WERI-Rb-1 (cell line): ENCODE data around the gene MYO10.

ENCODE experiments used
- DNase-seq: peaks from one replicate; pipeline ENCODE4 v3.0.0-alpha.2; 2020
- H3K27ac ChIP-seq: fragments of 250-450 bp; sonication (Bioruptor Pico); 2 replicates; pipeline ENCODE4 v1.5.1; 2020; ENCODE audit warnings: mild to moderate bottlenecking, moderate library complexity
- H3K27me3 ChIP-seq: fragments of 250-450 bp; sonication (Bioruptor Pico); 2 replicates; pipeline ENCODE4 v1.5.1; 2021; ENCODE audit warnings: mild to moderate bottlenecking, low read depth, moderate library complexity; ENCODE audit not compliant: insufficient read depth, severe bottlenecking
- H3K36me3 ChIP-seq: fragments of 250-450 bp; sonication (Bioruptor Pico); 2 replicates; pipeline ENCODE4 v1.5.1; 2020; ENCODE audit warnings: mild to moderate bottlenecking, moderate library complexity
- H3K4me3 ChIP-seq: 2 replicates; pipeline ENCODE4 v1.5.1; 2011; ENCODE audit warnings: low read depth, mild to moderate bottlenecking, control low read depth, low read length
- H3K9me3 ChIP-seq: fragments of 250-450 bp; sonication (Bioruptor Pico); 2 replicates; pipeline ENCODE4 v1.5.1; 2021; ENCODE audit warnings: mild to moderate bottlenecking, moderate library complexity; ENCODE audit not compliant: severe bottlenecking
- TF ChIP-seq, protein P1 (sequence below): IDR thresholded peaks from 2 replicates; pipeline ENCODE4 v1.5.1; 2011; ENCODE audit warnings: low read depth, mild to moderate bottlenecking, control low read depth, inconsistent platforms, low read length

MYO10 gene

DNA sequence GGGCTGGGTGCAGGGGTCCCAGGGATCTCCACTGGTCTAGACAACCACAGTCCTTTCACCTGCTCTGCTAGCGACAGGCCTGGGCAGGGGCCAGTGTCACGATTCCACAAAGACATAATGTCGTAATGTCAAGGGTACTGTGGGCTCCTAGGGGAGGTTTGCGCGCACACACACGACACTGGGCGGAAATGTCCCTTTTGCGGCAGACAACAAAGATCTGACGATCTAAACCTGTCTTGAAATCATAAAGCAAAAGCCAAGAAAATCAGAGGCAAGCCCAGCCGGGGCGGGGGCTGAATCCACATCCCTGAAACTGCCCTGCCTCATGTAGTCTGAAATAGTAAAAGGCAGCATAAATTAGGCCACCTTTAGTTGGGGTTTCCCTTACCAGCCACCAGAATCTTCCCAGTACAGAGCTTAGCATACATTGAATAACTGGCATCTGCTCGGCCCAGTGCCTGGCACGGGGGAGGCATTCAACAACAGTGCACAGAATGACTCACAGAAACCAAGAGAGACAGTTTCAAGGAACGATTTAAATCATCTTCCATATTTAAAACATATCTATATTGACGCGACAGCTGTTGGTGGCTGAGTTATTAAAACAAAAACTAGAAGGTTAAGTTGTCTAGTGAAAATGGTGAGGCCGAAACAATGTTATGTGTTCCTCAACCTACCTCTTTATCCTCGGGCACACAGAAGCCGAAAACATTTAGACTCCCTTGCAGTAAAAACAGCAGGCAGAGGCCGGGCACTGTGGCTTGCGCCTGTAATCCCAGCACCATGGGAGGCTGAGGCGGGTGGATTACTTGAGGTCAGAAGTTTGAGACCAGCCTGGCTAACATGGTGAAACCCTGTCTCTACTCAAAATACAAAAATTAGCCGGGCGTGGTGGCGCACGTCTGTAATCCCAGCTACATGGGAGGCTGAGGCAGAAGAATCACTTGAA lies 151.0 kb downstream of the MYO10 start:
- DNase-seq, result no peak
- H3K27ac ChIP-seq, result no peak overlapping the region
- H3K4me3 ChIP-seq, result no peak overlapping the region
- H3K27me3 ChIP-seq, result no peaks in the 10 kb centered on the region
- TF ChIP-seq, protein P1, sequence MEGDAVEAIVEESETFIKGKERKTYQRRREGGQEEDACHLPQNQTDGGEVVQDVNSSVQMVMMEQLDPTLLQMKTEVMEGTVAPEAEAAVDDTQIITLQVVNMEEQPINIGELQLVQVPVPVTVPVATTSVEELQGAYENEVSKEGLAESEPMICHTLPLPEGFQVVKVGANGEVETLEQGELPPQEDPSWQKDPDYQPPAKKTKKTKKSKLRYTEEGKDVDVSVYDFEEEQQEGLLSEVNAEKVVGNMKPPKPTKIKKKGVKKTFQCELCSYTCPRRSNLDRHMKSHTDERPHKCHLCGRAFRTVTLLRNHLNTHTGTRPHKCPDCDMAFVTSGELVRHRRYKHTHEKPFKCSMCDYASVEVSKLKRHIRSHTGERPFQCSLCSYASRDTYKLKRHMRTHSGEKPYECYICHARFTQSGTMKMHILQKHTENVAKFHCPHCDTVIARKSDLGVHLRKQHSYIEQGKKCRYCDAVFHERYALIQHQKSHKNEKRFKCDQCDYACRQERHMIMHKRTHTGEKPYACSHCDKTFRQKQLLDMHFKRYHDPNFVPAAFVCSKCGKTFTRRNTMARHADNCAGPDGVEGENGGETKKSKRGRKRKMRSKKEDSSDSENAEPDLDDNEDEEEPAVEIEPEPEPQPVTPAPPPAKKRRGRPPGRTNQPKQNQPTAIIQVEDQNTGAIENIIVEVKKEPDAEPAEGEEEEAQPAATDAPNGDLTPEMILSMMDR, result no peak
- H3K9me3 ChIP-seq, result no peaks in the 10 kb centered on the region
- H3K36me3 ChIP-seq, result peaks cover 35% of the 10 kb centered on the region

DNA sequence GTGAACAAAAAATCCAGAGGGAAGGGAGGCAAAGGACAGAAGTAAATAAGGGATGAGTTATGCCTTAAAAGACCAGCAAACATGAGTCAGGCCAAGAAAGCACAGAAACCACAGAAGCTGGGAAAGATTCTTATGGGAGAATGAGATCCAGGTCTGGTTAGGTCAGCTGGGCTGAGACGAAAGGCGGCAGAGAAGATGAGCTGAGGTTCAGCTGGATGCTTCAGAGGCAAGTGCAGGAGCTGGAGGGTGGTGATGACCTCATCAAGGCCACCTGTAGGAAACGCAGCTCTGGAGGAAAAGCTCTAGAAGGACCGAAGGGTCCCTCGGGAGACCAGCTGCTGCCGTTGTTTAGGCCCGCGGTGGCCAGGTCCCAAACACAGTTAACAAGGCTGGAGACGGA lies 152.0 kb downstream of the MYO10 start:
- no peak overlapping the region for H3K4me3 ChIP-seq
- H3K36me3 ChIP-seq, result peaks cover 38% of the 10 kb centered on the region
- no peaks in the 10 kb centered on the region for H3K9me3 ChIP-seq
- H3K27ac ChIP-seq, result no peak overlapping the region
- H3K27me3 ChIP-seq, result no peaks in the 10 kb centered on the region
- DNase-seq, result no peak
- TF ChIP-seq, protein P1, result no peak

DNA sequence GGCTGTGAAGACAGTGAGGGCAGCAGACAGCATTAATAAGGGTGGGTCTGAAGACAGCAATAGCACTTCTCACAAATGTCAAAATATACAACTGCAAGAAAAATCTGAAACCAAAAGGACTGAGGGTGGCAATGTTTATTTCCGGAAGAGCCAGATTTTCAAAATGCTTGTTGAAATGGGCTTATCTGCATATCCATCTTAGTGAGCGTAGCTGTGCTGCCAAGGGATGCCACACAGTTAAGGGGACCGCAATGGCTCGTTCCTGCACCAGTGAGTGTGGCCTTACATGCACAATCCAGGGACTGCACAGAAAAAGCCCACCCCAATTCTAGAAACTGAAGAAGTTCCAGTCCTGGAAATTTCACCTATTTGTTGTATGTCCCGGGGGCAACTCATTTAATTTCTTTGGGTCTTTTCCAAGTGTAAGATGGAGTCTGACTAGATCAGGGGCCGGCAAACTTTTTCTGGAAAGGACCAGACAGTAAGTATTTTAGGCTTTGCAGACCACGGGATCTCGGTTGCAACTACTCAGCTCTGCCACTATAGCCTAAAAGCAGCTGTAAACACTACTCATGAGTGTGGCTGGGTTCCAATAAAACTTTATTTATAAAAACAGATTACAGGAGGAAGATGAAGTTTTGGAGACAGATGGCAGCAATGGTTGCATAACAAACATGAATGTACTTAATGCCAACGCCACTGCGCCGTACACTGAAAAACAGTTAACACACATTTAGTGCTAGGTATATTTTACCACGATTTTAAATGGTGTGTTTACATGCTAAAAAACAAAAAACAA lies 154.1 kb downstream of the MYO10 start:
- TF ChIP-seq, protein P1, result no peak
- H3K4me3 ChIP-seq, result no peak overlapping the region
- no peak for DNase-seq
- no peaks in the 10 kb centered on the region for H3K9me3 ChIP-seq
- no peak overlapping the region for H3K27ac ChIP-seq
- H3K27me3 ChIP-seq, result no peaks in the 10 kb centered on the region
- H3K36me3 ChIP-seq, result peaks cover 50% of the 10 kb centered on the region

DNA sequence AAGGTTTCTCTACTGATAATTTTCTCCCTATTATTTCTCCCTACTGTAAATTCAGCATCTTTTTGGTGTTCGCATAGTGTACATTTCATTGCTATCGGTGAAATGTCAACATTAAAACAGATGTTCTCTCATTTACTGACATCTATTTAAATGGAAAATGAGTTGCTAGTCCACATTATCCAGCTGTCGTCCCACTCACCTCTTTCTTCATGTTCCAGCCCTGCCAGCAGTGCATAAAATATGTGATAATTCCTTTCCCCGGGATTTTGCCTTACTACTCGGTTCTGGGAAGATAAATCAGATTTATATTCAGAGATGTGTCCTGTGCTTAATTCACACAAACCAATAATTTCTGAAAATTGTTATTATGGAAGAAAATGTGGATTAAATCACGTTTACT lies 155.8 kb downstream of the MYO10 start:
- Histone ChIP-seq H3K4me3 (no peak overlapping the region), H3K36me3 (peaks cover 51% of the 10 kb centered on the region), H3K27me3 (no peaks in the 10 kb centered on the region), H3K27ac (no peak overlapping the region), H3K9me3 (no peaks in the 10 kb centered on the region)
- TF ChIP-seq, protein P1, result no peak
- no peak for DNase-seq

DNA sequence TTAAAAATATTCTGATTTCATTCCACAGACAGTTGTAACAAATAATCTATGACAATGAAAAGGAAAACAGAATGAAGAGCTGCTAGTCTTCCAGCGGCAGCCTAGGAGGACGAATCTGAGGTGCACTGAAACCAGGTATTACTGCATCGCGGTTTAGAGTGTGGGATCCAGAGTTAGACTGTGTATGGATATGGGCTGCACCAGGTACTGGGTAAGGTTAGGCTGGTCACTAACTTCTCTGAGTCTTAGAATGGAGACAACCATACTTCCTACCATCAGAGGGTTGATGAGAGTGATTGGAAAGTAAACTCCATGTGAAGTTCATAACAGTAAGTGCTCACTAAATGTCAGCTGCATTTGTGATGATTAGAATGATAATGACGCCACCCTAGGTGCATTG lies 158.7 kb downstream of the MYO10 start:
- H3K4me3 ChIP-seq, result no peak overlapping the region
- TF ChIP-seq, protein P1, result no peak
- H3K36me3 ChIP-seq, result peaks cover 35% of the 10 kb centered on the region
- H3K27me3 ChIP-seq, result no peaks in the 10 kb centered on the region
- H3K9me3 ChIP-seq, result no peaks in the 10 kb centered on the region
- no peak overlapping the region for H3K27ac ChIP-seq
- DNase-seq, result no peak
